Measurements from ENCODE around the gene YIPF5. TPM values are rescaled to one million over a fixed set of nuclear protein-coding genes. Genes with fewer than 3 reads are reported as not detected.

YIPF5 gene
- total and polyA plus RNA-seq, 9 donors = 15.9 to 46.2 (median 35.4) TPM

- intact Hi-C loops (cut with DNase I) = no loop called here
- 71 to 83% (median 81%) methylated on average over 1 of the region's 1 CpG for WGBS, 3 donors
- H3K27ac ChIP-seq = no peak overlapping the region
- no peak overlapping the region for H3K4me3 ChIP-seq
- DNase-seq = no peak
- no peaks in the 10 kb centered on the region for H3K9me3 ChIP-seq
- no peaks in the 10 kb centered on the region for H3K36me3 ChIP-seq
- no peaks in the 10 kb centered on the region for H3K4me1 ChIP-seq (ENCODE audit: insufficient read depth)
- TF ChIP-seq POLR2A (IDR thresholded peaks at IDR 0.05) = no peak
- TF ChIP-seq CTCF (IDR thresholded peaks at IDR 0.05) = no peak
- TF ChIP-seq EP300 (IDR thresholded peaks at IDR 0.05) = no peak
- no peaks in the 10 kb centered on the region for H3K27me3 ChIP-seq
Measured at GRCh38 chr5:144202726-144203125, 32.3 kb upstream of the YIPF5 start.

GRCh38 chr5:144202072-144202471 is 31.6 kb upstream of the YIPF5 start:
- WGBS, 3 donors = 4 to 16% (median 5%) methylated on average over 10 of the region's 10 CpGs
- TF ChIP-seq EP300 (IDR thresholded peaks at IDR 0.05) (no peak), POLR2A (IDR thresholded peaks at IDR 0.05) (no peak), CTCF (IDR thresholded peaks at IDR 0.05) (no peak)
- Histone ChIP-seq H3K9me3 (no peaks in the 10 kb centered on the region), H3K4me3 (no peak overlapping the region), H3K27ac (no peak overlapping the region), H3K27me3 (no peaks in the 10 kb centered on the region), H3K36me3 (no peaks in the 10 kb centered on the region), H3K4me1 (ENCODE audit: insufficient read depth) (no peaks in the 10 kb centered on the region)
- intact Hi-C loops (cut with DNase I) = no loop called here
- DNase-seq = peak in 2 of 5 donors; percentile 8 to 9

- H3K27ac ChIP-seq = no peak overlapping the region
- intact Hi-C loops (cut with DNase I) = no loop called here
- no peak for TF ChIP-seq CTCF (IDR thresholded peaks at IDR 0.05)
- TF ChIP-seq EP300 (IDR thresholded peaks at IDR 0.05) = no peak
- no peak for TF ChIP-seq POLR2A (IDR thresholded peaks at IDR 0.05)
- no peaks in the 10 kb centered on the region for H3K4me1 ChIP-seq (ENCODE audit: insufficient read depth)
- no peak for DNase-seq
- no peak overlapping the region for H3K4me3 ChIP-seq
- H3K27me3 ChIP-seq = no peaks in the 10 kb centered on the region
- H3K36me3 ChIP-seq = no peaks in the 10 kb centered on the region
- no peaks in the 10 kb centered on the region for H3K9me3 ChIP-seq
- 36 to 47% (median 46%) methylated on average over 5 of the region's 5 CpGs for WGBS, 3 donors
Measured at GRCh38 chr5:144201588-144201987, 31.1 kb upstream of the YIPF5 start.

- WGBS, 3 donors = 65 to 71% (median 68%) methylated on average over 3 of the region's 3 CpGs
- Histone ChIP-seq H3K4me1 (ENCODE audit: insufficient read depth) (no peaks in the 10 kb centered on the region), H3K9me3 (no peaks in the 10 kb centered on the region), H3K27ac (no peak overlapping the region), H3K4me3 (no peak overlapping the region), H3K27me3 (no peaks in the 10 kb centered on the region), H3K36me3 (no peaks in the 10 kb centered on the region)
- intact Hi-C loops (cut with DNase I) = no loop called here
- no peak for DNase-seq
- TF ChIP-seq EP300 (IDR thresholded peaks at IDR 0.05) (no peak), POLR2A (IDR thresholded peaks at IDR 0.05) (no peak), CTCF (IDR thresholded peaks at IDR 0.05) (no peak)
Measured at GRCh38 chr5:144198386-144198785, 27.9 kb upstream of the YIPF5 start.

GRCh38 chr5:144196612-144197011 is 26.2 kb upstream of the YIPF5 start:
- TF ChIP-seq POLR2A (IDR thresholded peaks at IDR 0.05) (no peak), EP300 (IDR thresholded peaks at IDR 0.05) (no peak), CTCF (IDR thresholded peaks at IDR 0.05) (no peak)
- Histone ChIP-seq H3K27me3 (no peaks in the 10 kb centered on the region), H3K4me3 (no peak overlapping the region), H3K27ac (no peak overlapping the region), H3K36me3 (no peaks in the 10 kb centered on the region), H3K4me1 (ENCODE audit: insufficient read depth) (no peaks in the 10 kb centered on the region), H3K9me3 (no peaks in the 10 kb centered on the region)
- no peak for DNase-seq
- intact Hi-C loops (cut with DNase I) = no loop called here
- 43 to 81% (median 75%) methylated on average over 1 of the region's 1 CpG for WGBS, 3 donors

Measured in ovary (tissue), 9 donors.